NCI-H1105 (cell line): Measurements from ENCODE around the gene C6orf136.

Experiments used
- DNase-seq: peaks from one replicate; lab custom pipeline; 2025; lab: John Stamatoyannopoulos, UW

Gene C6orf136

GRCh38 chr6:30646450-30647241, at the start of gene C6orf136:
C6orf136 (plus strand) TSS chr6:30647133; CDS start chr6:30647232, 99 bp downstream.
- peak; percentile 92 for DNase-seq

GRCh38 chr6:30597315-30598144, 49.4 kb upstream of the C6orf136 start:
- DNase-seq = peak; percentile 32

DNA sequence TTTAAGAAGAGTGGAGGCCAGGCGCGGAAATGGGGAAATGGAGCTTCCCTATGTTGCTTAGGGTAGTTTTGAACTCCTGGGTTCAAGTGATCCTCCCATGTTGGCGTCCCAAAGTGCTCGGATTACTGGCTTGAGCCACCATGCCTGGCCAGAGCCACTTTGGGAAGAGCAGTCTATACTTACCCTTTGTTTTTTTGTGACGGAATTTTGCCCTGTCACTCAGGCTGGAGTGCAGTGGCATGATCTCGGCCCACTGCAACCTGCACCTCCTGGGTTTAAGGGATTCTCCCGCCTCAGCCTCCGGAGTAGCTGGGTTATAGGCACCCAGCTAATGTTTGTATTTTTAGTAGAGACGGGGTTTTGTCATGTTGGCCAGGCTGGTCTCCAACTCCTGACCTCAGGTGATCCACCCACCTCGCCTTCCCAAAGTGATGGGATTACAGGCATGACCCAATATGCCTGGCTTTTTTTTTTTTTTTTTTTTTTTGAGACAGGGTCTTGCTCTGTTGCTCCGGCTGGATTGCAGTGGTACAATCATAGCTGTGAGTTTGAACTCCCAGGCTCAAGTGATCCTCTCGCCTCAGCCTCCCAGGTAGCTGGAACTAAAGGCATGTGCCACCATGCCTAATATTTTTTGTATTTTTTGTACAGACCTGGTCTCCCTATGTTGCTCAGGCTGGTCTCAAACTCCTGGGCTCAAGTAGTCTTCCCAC, 47.9 kb upstream of the C6orf136 start:
- no peak for DNase-seq

GRCh38 chr6:30599625-30600324, 47.2 kb upstream of the C6orf136 start:
- DNase-seq = no peak

DNA sequence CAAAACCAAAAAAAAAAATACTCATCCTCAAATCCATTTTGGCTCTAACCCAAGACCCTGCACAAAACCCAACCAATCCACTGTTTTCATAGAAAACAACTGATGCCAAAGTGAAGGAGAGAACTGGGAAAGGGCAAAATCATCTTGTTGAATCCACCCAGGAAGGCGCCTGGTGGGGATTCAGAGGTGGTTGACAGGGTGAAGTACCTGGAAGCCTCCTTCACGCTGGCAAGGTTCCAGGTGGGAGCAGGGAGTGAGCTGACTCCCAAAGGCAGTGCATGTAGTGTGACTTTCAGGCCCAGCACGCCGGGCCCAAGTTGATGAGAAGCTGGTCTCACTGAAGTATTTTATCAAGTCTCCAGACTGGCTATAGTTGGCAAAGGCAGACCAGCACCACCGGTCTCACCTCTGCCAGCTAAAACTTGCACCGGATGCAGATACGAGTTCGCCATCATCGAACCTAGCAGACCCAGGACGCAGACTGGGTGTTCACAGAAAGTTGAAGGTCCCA, 46.4 kb upstream of the C6orf136 start:
- no peak for DNase-seq

DNA sequence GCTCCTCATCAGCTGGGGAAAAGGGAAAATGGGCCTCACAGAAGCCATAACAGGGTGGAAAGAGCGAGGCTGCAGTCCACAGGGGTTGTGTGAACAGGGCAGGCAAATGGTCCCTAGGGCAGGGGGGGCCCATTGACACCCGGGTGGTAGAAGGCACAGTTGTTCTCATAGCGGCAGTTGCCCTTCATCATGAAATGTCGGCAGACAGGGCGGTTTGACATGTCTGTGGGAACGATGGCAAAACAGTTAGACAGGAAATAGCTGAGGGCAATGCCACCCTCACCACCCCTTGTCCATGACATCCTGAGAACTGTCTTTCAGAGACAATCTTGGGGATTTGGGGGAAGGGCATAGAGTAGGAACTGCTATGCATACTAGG, 45.5 kb upstream of the C6orf136 start:
- no peak for DNase-seq

DNA sequence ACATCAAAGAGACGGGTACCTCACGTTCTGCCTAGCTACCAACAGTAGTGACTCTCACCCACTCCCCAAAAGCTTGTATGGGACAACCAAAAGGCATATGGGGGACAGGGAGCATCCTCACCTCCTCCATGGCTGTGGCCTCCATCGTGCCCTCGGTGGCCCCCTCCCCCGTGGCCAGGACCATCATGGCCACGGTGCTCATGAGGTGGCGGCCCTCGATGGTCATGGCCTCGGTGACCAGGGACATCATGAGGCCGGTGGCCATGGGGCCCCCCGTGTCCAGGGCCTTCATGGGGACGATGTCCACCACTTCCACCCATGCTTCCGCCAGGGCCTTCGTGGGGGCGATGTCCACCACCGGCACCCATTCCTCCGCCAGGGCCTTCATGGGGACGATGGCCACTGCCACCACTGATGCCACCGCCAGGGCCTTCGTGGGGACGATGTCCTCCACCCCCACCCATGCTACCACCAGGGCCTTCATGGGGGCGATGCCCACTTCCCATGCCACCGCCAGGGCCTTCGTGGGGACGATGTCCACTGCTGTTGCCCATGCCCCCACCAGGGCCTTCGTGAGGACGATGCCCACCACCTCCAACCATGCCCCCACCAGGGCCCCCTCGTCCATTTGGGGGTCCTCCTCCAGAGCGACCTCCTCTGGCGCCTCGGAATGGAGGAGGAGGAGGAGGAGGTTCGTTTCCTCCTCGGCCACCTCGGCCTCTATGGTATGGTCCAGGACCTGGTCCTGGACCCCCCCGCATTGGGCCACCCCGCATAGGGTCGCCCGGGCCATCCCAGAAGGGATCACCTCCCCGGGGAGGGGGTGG, 44.9 kb upstream of the C6orf136 start:
- DNase-seq = no peak

- DNase-seq = no peak
Observed at GRCh38 chr6:30603961-30604360, 43.0 kb upstream of the C6orf136 start.

- no peak for DNase-seq
Observed at GRCh38 chr6:30610065-30610464, 36.9 kb upstream of the C6orf136 start.

DNA sequence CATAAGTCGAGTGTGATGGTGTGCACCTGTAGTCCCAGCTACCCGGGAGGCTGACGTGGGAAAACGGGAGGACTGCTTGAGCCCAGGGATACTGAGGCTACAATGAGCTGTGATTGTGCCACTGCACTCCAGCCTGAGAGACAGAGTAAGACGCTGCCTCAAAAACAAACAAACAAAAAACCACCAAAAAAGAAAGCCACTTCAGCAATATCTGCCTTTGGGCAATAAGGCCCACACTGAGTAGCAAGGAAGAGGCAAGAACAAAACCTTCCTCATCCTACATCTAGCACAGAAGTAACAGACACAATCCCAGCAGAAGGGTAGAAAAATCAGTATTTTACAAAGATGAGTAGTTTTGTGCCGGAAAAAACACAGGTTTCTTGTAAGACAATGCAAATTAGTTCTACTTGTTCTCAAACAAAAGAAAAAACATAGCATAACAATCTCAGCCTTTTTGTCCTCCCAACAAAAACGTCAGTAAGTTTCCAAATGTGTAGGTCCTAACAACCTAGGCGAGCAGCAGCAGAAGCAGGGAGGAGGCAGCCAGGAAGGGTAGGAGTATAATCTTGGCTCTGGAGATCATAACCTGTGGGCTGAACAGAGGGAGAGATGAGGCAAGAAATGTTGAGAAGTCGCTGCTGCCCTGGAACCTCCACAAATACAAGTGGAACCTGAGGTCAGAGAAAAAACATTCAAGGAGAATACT, 35.6 kb upstream of the C6orf136 start:
- DNase-seq = no peak

DNA sequence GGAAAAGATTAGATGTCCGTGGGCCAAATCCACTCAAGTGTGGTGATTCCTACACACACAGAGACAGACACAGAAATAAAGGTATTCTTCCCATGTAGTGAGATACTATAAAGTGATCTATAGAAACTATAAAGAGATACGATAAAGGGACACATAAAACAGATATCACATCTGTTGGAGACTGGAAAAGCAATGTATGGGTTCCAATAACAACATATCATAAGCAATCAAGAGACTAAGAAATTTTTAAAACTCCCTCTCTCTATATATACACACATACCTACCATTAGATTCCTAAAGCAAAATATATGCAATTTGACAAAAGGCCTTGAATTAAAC, 35.1 kb upstream of the C6orf136 start:
- DNase-seq = no peak

GRCh38 chr6:30612213-30612612, 34.7 kb upstream of the C6orf136 start:
- DNase-seq = no peak

GRCh38 chr6:30612687-30613248, 34.2 kb upstream of the C6orf136 start:
- DNase-seq = no peak

DNA sequence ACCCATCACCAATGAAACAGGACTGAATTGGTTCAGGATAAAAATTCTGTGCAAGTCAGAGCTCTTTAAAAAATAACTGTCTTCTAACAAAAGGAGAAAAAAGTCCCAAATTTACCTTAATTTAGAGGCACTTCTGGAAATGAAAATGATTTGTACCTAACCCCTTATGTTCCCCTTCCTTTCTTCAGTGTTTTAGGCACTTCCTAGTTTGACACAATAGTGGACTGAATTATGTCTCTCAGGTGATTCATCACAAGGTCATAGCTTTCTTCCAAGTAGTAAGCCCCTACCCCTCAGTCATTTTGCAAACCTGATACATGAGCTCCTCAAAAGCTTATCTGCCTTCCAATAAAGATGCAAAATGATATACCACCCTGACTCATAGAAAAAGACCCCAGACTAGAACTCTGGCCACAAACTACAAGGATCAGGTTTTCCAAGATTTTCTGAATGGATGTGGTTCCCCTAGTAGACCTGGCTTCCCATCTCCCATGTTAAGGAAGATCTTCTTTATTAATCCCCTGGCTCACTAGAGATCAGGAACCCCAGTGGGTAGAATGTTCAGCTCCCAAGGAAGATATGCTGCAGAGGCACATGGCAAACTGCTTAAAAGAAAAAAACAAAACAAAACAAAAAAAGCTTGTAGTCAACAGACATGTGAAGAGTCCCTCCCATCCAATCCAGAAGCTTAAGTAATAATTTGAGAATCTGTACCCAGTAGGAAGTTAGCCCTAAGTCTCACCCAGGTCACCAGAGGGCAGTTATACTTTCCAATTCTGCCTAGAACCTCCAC, 33.5 kb upstream of the C6orf136 start:
- DNase-seq = no peak

DNA sequence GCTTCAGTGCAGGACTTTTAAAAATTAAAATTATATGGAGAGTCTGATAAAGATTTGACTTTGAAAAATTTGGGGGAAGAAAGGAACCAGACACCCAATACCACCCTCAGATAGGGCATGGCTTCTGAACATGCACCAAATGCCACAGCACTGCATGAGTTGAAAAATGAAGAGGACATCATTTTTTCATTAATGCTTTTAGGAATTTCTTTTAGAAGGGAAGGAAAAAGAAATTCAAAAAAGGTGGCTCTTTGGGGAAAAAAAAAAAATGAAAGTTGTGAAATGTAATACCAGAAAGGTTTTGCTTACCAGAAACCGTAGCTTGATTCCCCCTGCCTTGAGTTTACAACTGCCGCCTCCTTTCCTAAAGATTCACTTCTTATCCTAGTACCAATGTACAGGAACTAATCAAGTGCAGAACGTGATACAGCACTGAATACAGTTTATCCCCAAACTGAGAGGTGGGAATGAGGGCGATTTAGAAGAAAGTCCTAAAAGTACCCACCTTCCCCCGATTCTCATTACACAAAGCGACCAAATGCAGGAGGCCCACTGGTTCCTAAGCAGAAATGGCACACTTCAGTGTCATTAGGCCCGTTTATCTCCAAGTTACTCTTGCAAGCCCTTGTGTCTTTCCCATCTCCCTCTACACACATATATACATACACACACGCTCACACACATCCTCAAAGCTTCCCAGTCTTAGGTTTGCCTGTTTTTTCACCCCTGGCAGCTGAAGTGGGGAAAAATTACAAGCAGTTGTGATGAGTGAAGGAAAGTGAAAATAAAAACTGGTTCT, 32.7 kb upstream of the C6orf136 start:
- DNase-seq = no peak

- DNase-seq = peak; percentile 98
Observed at GRCh38 chr6:30614843-30615218, 32.1 kb upstream of the C6orf136 start.

DNA sequence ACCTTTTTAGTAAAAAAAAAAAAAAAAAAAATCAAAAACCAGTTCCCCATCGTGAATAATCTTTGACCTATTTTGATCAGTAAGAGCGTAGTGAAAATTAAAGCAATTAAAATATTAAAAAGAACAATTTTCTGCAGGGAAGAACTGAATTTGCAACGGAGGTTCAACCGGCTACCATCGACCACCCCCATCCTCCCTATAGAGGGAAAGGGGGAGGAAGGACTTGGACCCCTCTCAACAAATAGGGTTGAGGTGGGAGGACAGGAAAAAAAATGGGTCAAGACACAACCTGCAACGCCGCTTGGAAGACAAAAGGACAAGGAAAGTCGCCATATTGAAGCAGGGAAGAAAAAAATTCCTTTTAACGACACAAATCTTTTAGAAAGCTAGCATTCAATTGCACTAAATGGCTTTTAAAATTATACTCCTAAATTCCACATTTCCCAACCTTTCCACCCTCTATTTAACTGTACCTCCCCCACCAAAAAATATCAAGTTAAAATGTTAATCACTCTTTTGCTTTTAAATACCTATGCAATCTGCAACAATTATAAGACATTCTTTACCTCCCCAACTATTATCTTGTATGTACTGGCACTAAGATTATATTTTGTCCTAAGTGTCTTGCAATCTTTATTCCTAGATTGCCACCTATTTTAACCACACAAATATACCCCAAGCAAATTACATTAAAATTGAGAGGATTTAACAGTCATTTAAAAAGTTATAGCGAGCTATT, 31.5 kb upstream of the C6orf136 start:
- peak; percentile 83 for DNase-seq
